UCSD-AML1 (cell line): ENCODE data around the gene TMEM52B.
"Not testable (repeated sequence)": the region's sequence is repeated elsewhere in the genome, so short reads cannot be mapped to it uniquely, and the experiment has no call there.

Experiments
- DNase-seq: peaks from one replicate; lab custom pipeline; 2025; ENCODE audit not compliant: unreplicated experiment; lab: John Stamatoyannopoulos, UW

TMEM52B gene

DNA sequence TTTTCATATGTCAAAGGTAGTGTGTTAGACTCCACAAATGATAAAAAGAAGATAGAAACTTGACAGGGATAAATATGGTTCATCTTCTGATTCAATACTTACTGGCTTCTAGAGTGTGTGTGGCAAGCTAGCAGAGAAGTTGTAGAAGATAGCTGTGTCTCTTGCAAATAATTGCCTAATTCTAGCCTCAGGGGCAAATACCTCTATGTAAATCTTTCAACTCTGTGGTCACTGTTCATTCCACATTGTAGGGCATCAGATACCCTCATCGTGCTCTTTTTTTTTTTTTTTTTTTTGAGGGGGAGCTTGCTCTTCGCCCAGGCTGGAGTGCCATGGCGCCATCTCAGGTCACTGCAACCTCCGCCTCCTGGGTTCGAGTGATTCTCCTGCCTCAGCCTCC, 8.6 kb upstream of the TMEM52B start:
- DNase-seq = no peak

DNA sequence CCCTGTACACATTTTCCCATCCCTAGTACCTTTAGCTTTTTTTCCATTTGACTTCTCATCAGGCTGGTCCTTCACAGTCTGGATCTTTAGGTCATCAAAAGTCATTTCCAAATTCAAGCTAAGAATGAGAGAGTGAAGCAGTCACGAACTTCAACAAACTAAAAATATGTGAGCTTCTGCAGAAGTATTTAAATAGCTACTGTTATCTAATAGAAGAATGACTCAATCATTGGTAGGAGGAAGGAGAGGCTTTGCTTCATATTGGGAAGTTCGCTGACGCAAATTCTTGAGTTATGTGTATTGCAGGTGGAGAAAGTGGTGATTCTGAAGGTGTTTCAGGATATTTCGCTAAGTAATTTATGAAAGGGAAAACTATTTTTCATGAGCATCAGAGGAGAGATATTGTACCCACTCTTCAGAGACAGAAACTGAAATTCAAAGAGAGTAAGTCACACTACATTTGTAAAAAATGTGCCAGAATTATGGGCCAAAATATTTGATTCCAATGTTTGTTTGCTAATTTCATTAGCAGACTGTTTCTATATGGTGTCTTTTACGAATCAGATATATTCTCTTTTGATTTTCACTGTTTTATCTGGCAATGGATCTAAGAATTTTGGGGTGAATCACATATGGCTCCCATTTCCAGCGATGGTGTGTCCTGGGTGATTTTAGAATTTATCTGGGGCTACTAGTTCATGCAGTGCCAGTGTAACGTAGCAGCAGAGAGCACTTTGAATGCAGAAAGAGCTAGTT, 6.7 kb upstream of the TMEM52B start, which contains the start of gene OLR1:
OLR1 (minus strand) TSS at position 160 of the 756 bp plus-strand sequence; CDS start at position 105, 55 bp downstream.
- no peak for DNase-seq

DNA sequence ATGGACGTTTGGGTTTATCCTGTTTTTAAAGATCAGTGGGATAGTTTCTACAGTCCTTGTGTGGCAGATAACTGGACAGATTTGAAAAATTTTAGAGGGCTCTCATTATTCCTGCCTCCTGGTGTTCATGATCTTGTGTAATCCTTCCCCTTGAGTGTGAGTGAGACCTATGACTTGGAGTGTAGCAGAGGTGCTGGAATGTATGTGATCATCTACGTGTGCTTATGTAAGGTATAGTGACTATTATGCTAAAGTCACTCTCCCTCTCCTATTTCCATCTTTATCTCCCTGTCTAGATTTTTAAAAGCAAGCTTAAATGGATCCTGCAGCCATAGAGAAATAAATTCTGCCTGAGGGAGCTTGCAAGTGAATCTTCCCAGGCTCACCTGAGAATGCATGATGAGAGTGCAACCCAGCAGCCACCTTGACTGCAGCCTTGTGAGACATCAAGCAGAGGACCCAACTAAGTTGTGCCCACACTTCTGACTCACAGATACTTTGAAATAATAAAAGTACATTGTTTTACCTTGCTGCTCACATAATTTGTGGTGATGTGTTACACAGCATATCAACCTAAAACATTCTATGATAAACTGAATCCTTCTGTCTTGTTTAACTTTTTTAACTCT, 3.7 kb upstream of the TMEM52B start:
- DNase-seq = no peak

DNA sequence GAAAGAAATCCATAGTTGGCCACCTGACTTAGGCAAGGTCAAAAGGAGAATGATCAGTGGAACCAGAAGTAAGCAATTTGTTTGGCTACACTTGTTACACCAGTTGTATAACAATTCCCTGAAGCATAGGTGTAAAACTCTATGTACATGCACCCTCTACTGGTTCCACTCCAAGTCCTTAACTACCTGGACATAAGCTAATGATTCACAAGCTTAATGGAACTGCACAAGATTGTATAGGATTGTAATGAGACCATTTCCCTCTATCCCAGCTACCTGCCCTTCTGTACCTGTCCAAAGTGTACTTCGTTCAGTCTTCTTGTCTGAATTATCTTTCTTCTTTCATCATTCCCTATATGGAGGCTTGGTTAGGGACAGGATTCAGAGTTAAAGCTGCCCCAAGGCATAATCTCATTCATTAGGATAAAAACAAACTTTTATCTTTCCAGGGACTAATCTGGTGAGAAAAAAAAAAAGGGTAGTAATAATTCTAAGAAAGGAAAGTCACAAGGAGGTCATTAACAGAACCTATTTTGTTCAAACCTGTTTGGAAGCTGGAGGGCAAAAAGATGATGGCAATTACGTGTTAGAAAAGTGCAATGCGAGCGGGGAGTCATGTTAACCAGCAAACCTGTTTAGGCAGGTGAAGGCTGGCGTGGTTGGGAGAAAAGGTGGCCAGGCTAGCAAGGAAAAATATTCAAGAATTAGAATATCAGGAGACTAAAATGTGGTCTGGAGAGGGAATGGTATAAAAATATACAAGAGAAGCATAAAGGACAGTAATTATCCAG, 2.8 kb upstream of the TMEM52B start:
- DNase-seq = no peak

DNA sequence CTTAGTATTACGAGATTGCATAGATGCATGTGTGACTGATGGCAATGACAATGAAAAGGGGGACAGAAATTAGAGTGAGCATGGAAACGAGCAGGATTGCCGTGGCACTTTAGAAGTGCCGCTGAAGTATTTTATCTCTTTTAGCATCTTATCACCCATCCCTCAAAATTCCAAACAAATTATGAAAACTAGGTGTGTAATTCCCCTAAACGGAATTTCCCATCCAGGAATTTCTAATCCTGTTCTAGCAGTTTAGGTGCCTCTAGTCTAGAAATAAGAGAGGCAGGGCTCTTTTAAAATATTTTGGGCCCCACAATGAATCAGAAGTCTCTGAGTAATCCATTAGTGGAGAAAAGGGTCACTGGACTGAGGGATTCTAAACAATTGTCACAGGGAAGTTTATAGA, 947 bp downstream of the TMEM52B start:
- DNase-seq = no peak

DNA sequence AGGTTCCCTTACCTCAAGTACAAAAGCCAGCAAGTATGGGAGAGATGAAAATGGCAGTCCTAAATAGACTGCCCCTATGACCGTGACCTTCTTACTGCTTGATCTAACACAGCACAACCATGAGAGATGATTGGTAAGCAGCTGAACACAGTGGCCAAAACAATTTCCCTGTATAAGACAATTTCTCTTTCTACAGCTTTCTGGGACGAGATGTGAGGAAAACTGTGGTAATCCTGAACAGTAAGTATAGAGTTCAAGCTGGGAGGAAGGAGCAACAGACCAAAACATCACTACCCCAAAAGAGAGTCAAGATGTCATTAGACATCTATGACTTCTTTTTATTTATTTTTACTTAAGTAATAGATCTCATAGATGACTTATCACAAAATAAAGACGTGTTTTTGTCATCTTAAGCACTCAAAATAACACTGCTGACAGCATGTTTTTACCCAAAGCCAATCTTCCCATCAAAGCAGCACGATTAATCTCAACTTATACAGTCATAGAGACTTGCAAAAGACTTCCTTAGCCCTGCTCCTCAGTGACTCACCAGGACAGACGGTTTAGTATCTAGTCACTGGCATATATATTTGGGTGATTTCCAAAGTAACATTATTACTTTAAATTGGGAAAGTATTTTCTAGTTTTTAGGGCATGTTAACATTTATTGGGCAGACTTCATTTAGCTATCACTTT, 3.7 kb downstream of the TMEM52B start:
- DNase-seq = no peak

DNA sequence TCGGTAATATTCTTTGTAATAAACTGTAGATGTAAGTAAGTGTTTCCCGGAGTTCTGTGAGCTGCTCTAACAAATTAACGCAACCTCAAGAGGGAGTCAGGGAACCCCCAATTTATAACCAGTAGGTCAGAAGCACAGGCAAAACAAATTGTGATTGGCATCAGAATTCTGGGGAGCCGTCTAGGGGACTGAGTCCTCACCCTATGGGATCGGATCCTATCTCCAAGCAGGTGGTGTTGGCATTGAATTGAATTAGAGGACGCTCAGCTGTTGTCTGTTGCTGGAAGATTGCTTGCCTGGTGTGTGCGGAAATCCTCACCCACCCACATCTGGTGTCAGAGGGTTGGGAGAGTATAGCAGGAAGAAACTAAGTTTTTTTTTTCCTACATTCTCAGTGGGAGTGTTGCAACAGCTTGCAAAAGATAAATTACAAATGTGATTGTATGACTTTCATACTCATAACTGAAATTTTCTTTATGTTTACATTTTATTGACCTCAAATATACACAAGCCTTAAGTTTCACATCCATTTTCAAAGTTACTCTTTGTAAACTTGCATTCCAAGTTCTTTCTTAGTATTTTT, 5.5 kb downstream of the TMEM52B start:
- no peak for DNase-seq

DNA sequence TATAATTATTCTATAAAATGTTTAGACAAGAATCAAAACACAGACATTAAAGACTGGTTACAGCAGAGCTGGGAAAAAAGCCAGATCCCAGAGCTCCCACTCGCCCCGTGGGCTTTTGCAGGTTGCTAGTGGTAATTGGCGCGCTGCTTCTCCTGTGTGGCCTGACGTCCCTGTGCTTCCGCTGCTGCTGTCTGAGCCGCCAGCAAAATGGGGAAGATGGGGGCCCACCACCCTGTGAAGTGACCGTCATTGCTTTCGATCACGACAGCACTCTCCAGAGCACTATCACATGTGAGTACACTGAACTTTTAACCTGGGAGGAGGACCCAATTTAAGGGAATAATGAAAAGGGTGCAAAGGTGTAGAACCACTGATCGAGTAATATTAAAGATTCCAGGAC, 7.5 kb downstream of the TMEM52B start:
- DNase-seq = peak; percentile 21

DNA sequence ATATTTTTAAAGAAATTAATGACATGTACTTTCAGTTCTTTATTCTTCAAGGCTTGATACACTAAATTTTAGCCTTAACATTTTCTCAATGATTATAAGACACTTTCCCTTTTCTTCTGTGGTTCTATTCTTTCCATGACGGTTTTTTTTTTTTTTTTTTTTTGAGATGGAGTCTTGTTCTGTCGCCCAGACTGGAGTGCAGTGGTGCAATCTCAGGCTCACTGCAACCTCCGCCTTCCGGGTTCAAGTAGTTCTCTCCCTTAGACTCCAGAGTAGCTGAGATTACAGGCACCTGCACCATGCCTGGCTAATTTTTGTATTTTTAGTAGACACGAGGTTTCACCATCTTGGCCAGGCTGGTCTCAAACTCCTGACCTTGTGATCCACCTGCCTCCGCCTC, 8.1 kb downstream of the TMEM52B start:
- DNase-seq = not testable (repeated sequence)

DNA sequence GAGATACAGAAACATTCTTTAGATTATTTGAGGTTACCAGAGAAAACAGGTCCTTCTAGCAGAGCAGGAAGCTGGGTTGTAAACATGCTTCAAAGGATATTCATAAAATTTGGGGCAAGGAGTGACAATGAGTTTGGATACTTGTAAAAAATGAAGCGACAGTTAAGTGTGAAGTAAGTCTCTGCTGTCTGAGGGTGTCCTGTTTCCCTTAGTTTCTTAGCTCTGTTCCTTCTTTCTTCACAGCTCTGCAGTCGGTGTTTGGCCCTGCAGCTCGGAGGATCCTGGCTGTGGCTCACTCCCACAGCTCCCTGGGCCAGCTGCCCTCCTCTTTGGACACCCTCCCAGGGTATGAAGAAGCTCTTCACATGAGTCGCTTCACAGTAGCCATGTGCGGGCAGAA, 10.8 kb downstream of the TMEM52B start:
- DNase-seq = no peak

DNA sequence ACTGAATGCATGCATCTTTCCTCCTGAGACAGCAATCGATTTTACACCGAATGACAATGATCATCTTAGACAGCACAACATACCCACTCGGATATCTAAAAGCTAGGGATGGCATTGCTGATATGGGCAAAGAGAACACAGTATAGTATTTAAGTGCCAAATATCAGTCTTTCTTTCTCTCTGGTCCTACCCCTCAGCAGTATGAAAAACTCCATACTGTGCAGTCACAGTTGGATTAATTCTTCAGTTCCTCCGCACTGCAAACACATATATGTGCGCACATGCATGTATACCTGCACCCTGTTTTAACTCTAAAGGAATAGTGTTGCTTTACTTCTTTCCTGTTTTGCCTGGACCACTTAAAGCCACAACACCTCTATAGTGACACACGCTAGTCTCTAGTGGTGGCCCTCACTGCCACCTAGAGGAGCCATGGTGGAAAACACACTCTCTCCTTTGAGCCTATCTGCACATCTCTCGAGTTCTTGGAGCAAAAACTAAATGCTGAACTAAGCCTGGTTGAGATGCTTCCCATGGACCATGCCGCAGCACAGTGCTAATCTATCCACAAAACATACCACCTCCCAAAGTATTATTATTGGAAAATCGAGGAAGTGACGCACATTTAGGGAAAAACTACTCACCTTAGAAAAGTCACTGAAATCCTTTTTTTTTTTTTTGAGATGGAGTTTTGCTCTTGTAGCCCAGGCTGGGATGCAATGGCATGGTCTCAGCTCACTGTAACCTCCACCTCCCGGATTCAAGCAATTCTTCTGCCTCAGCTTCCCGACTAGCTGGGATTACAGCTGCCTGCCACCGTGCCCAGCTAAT, 11.9 kb downstream of the TMEM52B start:
- DNase-seq = peak; percentile 35

DNA sequence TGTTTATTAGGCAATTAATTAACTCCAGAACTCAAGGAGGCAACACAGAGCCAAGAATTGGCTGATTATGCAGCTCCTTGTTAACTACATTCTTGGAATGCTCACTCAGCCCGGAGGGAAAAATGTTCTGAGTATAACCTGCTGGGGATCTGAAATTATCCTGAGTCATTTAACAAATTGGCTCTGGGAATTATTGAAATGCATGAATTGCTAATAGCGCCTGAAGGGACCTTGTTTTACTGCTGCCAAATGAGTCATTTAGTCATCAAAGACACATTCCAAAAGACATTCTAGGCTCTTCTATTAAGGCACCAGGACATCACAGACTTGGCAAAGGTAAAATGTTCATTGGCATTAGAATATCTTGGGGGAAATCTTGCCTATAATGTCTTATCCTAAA, 13.0 kb downstream of the TMEM52B start:
- no peak for DNase-seq

DNA sequence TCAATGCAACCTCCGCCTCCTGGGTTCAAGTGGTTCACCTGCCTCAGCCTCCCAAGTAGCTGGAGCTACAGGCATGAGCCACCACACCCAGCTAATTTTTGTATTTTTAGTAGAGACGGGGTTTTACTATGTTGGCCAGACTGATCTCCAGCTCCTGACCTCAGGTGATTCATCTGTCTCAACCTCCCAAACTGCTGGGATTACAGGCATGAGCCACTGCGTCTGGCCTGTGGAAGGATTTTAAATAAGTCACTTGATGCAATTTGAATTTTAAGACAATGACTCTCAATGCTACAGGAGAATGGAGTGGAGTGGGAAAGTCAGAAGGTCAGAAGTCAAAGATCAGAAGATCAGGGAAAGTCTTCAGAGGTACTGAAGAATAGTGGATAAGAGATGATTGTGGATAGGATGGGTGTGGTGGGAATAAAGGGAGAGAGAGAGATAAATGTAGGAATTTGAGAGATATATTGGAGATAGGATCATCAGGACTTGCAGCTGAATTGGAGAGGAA, 15.4 kb downstream of the TMEM52B start:
- no peak for DNase-seq

DNA sequence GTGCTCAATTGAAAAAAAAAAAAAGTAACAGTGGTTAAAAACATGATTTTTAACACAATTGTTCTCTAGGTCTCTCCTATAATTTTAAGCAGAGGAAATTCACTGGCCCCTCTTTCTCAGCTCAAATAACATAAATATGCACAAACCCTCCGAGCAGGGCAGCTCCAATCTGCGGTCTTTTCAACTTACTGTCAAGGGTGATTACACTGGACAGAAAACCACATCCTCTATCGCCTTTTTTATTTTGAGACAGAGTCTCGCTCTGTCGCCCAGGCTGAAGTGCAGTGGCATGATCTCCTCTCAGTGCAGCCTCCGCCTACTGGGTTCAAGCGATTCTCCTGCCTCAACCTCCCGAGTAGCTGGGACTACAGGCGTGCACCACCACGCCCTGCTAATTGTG, 17.4 kb downstream of the TMEM52B start:
- DNase-seq = no peak

DNA sequence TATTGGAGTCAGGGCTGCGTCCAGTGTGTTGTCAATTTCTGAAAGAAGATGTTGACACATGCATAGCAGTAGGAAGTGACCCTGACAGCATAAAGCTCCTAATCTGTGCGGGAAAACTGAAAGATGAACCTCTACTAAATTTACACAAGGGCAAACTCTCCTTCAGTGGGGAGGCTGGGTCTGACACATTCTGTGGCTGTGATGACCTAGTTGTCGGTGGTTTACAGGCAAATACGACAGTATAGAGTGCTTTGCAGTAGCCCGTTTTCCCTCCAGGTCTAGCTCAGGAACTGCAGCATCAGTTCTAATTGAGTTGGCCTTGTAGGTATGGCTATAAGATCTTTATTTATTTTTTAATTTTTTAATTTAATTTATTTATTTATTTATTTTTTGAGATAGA, 19.0 kb downstream of the TMEM52B start:
- no peak for DNase-seq

DNA sequence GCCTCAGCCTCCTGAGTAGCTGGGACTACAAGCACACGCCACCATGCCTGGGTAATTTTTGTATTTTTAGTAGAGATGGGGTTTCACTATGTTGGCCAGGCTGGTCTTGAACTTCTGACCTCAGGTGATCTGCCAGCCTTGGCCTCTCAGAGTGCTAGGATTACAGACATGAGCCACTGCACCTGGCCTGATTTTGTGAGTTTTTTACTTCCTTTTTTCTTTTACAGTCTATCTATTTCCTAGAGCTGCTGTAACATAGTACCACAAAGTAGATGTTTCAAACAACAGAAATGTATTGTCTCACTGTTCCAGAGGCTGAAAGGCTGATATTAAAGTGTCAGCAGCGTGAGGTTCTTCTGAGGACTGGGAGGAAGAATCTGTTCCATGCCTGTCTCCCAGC, 25.7 kb downstream of the TMEM52B start:
- not testable (repeated sequence) for DNase-seq

DNA sequence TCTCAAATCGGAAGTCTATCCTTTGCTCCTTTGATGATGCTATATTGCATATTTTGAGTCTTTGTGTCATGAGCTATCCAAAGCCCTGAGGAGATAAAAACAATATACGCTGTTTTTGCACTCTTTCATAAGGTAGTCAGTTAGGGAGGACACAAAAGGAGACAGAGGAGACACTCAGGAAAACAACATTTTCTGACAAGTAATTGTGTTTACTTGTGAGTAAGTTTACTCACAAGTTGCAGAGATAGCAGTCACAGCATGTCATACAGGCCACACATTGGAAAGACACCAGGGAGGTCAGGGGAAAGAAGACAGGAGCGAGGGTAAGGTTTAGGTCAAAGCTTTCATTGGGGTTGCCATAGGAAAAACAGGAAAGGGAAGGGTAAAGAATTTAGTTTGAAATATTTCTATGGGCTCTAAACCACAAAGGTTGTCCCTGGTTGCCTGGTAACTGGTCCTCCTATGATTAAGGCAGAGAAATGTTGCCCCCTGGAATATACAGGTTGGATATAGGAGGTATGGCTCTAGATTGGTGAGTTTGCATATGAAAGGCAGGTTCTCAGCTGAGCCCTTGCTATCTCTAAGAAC, 26.5 kb downstream of the TMEM52B start:
- DNase-seq = no peak

DNA sequence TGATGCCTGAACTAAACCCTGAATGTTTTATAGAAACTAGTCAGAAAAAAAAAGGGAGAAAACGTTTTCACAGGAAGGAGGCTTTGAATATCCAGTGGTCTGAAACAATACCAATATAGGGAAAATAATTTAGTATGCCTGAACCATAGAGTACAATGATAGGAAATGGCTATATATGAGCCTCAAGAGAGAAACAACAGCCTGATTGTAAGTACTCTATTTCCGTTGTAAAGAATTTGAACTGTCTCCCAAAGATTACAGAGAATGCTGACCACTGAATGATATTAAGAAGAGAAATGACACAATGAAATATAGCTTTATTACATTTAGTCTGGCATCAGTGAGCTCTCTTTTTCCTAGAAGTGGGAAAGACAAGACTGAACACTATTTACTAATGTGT, 28.3 kb downstream of the TMEM52B start:
- DNase-seq = no peak

DNA sequence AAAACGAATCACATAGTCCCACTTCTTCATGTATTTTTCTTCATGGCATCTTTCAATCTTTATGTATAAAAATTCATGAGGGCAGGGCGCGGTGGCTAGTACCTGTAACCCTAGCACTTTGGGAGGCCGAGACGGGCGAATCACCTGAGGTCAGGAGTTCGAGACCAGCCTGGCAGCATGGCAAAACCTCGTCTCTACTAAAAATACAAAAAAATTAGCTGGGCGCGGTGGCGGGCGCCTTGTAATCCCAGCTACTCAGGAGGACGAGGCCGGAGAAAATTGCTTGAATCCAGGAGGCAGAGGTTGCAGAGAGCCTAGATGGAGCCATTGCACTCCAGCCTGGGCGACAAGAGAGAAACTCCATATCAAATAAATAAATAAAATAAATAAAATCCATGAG, 31.4 kb downstream of the TMEM52B start:
- DNase-seq = no peak
